ENCODE data around the gene KIFC3. TPM values are rescaled to one million over a fixed set of nuclear protein-coding genes. Genes with fewer than 3 reads are reported as not detected.
"Not testable (repeated sequence)": the region's sequence is repeated elsewhere in the genome, so short reads cannot be mapped to it uniquely, and the experiment has no call there.

Gene KIFC3
- total and polyA plus RNA-seq, 9 donors, result 4.6 to 54.0 (median 23.8) TPM

GRCh38 chr16:57840833-57841232 lies 38.5 kb upstream of the KIFC3 start:
- TF ChIP-seq POLR2A (IDR thresholded peaks at IDR 0.05) (no peak), CTCF (IDR thresholded peaks at IDR 0.05) (no peak), EP300 (IDR thresholded peaks at IDR 0.05) (no peak)
- Histone ChIP-seq H3K27ac (no peak overlapping the region), H3K36me3 (no peaks in the 10 kb centered on the region), H3K27me3 (no peaks in the 10 kb centered on the region), H3K4me3 (no peak overlapping the region), H3K9me3 (no peaks in the 10 kb centered on the region), H3K4me1 (ENCODE audit: insufficient read depth) (no peaks in the 10 kb centered on the region)
- DNase-seq, result no peak
- WGBS, 3 donors, result 89 to 93% (median 89%) methylated on average over 8 of the region's 8 CpGs
- intact Hi-C loops (cut with DNase I), result no loop called here

- Histone ChIP-seq H3K4me1 (ENCODE audit: insufficient read depth) (no peaks in the 10 kb centered on the region), H3K36me3 (no peaks in the 10 kb centered on the region), H3K27me3 (no peaks in the 10 kb centered on the region), H3K9me3 (no peaks in the 10 kb centered on the region), H3K4me3 (no peak overlapping the region), H3K27ac (no peak overlapping the region)
- WGBS, 3 donors, result 57 to 66% (median 59%) methylated on average over 13 of the region's 13 CpGs
- no peak for TF ChIP-seq POLR2A (IDR thresholded peaks at IDR 0.05)
- no peak for TF ChIP-seq CTCF (IDR thresholded peaks at IDR 0.05)
- no peak for TF ChIP-seq EP300 (IDR thresholded peaks at IDR 0.05)
- intact Hi-C loops (cut with DNase I), result no loop called here
- no peak for DNase-seq
Measured at GRCh38 chr16:57838161-57838560, 35.9 kb upstream of the KIFC3 start.

- Histone ChIP-seq H3K27me3 (no peaks in the 10 kb centered on the region), H3K36me3 (no peaks in the 10 kb centered on the region), H3K4me3 (no peak overlapping the region), H3K4me1 (ENCODE audit: insufficient read depth) (no peaks in the 10 kb centered on the region), H3K9me3 (no peaks in the 10 kb centered on the region), H3K27ac (no peak overlapping the region)
- TF ChIP-seq EP300 (IDR thresholded peaks at IDR 0.05) (no peak), CTCF (IDR thresholded peaks at IDR 0.05) (no peak), POLR2A (IDR thresholded peaks at IDR 0.05) (no peak)
- DNase-seq, result no peak
- intact Hi-C loops (cut with DNase I), result no loop called here
- 59 to 67% (median 64%) methylated on average over 10 of the region's 10 CpGs for WGBS, 3 donors
Measured at GRCh38 chr16:57837305-57838125, 35.2 kb upstream of the KIFC3 start.

- DNase-seq; H3K27me3 ChIP-seq; H3K9me3 ChIP-seq; H3K4me1 ChIP-seq (ENCODE audit: insufficient read depth); H3K27ac ChIP-seq; H3K36me3 ChIP-seq; intact Hi-C loops (cut with DNase I); H3K4me3 ChIP-seq: not testable (repeated sequence)
- WGBS, 3 donors, result 77 to 89% (median 83%) methylated on average over 4 of the region's 4 CpGs
Measured at GRCh38 chr16:57835439-57835838, 33.1 kb upstream of the KIFC3 start.

GRCh38 chr16:57834936-57835335 lies 32.6 kb upstream of the KIFC3 start:
- Histone ChIP-seq H3K9me3 (no peaks in the 10 kb centered on the region), H3K4me1 (ENCODE audit: insufficient read depth) (no peaks in the 10 kb centered on the region), H3K36me3 (no peaks in the 10 kb centered on the region), H3K4me3 (no peak overlapping the region), H3K27ac (no peak overlapping the region), H3K27me3 (no peaks in the 10 kb centered on the region)
- intact Hi-C loops (cut with DNase I), result no loop called here
- TF ChIP-seq EP300 (IDR thresholded peaks at IDR 0.05) (no peak), CTCF (IDR thresholded peaks at IDR 0.05) (no peak), POLR2A (IDR thresholded peaks at IDR 0.05) (no peak)
- no peak for DNase-seq
- WGBS, 3 donors, result 64 to 71% (median 69%) methylated on average over 5 of the region's 5 CpGs
